Fibroblast of lung (primary cell): ENCODE results near the gene SLC34A3.

Experiments used
- EZH2 ChIP-seq: IDR thresholded peaks from 2 replicates; pipeline ENCODE4 v1.5.1; 2012; ENCODE audit warnings: low read length, control low read depth, mild to moderate bottlenecking; ENCODE audit errors: missing control alignments
- TF ChIP-seq, protein P1 (sequence below), 2 donors: IDR thresholded peaks in 1 of 2; conservative IDR thresholded peaks in 1 of 2; 1 replicate in 1 of 2; 2 replicates in 1 of 2; pipeline ENCODE4 v1.5.1; 2011 to 2012; ENCODE audit warnings: low read length in 2 of 2, control low read depth in 1 of 2, inconsistent platforms in 1 of 2, low read depth in 1 of 2, mild to moderate bottlenecking in 1 of 2

DNA sequence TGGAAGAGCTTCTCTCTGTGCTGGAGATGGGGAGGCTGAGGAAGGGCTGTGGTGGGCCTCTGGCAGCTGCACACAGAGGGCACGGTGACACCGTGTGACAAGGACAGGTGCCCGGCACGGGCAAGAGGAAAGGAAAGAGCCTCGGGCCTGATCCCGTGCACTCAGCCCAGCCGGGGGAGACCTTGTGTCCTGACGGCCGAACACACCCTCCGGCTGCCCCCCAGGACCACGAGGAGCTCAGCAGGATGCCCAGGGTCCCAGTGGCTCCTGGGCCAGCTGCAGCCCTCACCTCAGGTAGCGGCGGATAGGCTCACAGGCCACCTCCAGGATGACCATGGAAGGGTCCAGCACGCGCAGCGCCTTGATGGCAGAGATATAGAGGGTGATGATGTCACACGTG is 47.9 kb upstream of the SLC34A3 start:
- TF ChIP-seq, protein P1, sequence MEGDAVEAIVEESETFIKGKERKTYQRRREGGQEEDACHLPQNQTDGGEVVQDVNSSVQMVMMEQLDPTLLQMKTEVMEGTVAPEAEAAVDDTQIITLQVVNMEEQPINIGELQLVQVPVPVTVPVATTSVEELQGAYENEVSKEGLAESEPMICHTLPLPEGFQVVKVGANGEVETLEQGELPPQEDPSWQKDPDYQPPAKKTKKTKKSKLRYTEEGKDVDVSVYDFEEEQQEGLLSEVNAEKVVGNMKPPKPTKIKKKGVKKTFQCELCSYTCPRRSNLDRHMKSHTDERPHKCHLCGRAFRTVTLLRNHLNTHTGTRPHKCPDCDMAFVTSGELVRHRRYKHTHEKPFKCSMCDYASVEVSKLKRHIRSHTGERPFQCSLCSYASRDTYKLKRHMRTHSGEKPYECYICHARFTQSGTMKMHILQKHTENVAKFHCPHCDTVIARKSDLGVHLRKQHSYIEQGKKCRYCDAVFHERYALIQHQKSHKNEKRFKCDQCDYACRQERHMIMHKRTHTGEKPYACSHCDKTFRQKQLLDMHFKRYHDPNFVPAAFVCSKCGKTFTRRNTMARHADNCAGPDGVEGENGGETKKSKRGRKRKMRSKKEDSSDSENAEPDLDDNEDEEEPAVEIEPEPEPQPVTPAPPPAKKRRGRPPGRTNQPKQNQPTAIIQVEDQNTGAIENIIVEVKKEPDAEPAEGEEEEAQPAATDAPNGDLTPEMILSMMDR (conservative IDR thresholded peaks at IDR 0.05 in 1 of 2, IDR thresholded peaks at IDR 0.05 in 1 of 2; ENCODE audit: low read depth in 1 of 2, low read length in 2 of 2): no peak
- TF ChIP-seq EZH2: no peak
